Activated naive CD4-positive, alpha-beta T cell treated with Interleukin-2 at 50 U/mL for 16 hours (primary cell): Measurements from ENCODE around the gene SSB.
"Not testable (repeated sequence)": the region's sequence is repeated elsewhere in the genome, so short reads cannot be mapped to it uniquely, and the experiment has no call there.

Experiments
- DNase-seq: peaks from one replicate; pipeline ENCODE4 v3.0.0-alpha.2; 2020

The SSB gene

DNA sequence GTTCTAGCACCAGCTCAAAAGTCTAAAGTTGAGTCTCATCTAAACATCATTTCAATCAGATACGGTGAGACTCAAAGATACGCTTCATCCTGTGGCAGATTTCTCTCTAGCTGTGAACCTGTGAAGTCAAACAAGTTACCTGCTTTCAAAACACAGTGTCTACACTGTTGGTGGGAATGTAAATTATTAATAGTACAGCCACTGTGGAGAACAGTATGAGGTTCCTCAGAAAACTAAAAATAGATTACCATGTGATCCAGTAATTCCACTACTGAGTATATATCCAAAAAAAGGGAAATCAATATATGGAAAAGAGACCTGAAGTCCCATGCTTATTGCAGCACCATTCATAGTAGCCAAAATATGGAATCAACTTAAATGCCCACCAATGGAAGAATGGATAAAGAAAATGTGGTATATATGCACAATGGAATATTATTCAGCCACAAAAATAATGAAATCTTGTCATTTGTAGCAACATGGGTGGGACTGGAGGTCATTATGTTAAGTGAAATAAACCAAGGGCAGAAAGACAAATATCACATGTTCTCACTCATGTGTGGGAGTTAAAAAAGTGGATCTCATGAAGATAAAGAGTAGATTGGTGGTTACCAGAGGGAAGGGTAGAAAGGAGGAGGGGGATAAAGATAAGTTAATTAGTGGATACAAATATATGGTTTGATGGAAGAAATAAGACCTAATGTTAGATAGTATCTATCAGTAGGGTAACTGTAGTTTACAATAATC, 40.2 kb downstream of the SSB start:
- DNase-seq: no peak

DNA sequence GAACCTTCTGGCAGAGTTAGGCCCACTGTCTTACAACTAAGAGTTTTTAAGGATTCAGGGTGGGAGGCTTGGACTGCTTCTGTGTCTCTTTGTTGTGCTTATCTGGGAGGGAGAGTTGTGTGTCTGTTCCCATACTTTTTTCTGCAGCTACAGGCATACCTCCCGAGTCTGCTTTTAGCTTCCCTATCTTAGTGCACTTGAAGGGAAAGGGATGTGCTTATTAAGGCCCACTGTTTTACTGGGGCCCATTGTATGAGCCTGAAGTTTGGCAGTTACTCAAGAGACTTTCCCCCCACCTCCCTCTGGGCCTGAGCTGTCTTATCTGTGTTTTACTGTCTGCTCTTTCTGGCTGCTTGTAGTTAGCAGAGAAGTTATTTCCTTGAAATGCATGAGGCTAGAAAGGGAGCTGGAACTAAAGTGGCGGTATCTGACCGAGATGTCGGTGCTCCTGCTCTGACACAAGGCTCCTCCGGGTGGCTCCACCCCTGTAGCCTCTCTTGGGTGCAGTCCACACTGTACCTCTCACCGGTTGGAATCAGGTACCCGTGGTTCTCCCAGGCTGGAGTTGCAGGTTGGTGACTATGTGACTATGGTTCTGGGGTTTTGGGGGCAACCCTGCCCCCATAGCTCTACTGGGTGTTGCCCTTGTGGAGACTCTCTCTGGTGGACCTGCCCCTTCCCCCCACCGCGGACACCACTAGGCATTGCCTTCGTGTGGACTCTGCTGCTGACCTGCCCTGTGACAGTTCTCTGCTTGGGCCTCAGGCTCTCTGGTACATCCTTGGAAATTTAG, 41.5 kb downstream of the SSB start:
- no peak for DNase-seq

DNA sequence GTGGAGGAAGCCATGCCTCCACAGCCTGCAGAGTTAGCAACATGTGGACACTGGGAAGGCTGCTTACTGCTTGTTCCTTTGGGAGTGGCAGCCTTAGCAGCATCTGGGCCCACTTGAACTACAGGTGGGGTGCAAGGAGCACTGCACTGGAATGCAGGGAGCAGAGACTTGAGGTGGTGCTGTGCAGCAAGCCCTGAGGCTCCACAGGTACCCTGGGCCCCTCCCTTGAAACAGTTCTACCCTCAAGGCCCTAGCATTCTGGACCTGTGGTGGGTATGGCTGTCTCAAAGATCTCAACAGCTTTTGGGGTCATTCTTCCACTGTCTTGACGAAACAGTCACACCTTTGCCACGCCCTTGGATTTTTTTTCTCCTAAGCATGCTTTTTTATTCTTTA, 42.1 kb downstream of the SSB start:
- no peak for DNase-seq

DNA sequence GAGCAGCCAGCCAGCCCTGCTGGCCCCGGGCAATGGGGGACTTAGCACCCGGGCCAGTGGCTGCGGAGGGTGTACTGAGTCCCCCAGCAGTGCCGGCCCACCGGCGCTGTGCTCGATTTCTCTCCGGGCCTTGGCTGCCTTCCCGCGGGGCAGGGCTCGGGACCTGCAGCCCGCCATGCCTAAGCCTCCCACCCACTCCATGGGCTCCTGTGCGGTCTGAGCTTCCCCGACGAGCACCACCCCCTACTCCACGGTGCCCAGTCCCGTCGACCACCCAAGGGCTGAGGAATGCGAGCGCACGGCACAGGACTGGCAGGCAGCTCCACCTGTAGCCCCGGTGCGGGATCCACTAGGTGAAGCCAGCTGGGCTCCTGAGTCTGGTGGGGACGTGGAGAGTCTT, 43.0 kb downstream of the SSB start:
- DNase-seq: not testable (repeated sequence)

DNA sequence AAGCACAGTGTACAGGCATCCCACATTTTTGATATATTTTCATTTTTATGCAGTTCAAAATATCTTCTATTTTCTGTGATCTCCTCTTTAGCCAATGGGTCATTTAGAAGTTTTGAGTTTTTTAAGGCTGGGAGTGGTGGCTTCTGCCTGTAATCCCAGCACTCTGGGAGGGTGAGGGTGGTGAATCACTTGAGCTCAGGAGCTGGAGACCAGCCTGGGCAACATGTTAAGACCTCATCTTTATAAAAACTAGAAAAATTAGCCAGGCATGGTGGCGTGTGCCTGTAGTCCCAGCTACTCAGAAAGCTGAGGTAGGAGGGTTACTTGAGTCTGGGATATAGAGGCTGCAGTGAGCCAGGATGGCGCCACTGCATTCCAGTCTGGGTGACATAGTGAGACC, 46.3 kb downstream of the SSB start:
- no peak for DNase-seq

DNA sequence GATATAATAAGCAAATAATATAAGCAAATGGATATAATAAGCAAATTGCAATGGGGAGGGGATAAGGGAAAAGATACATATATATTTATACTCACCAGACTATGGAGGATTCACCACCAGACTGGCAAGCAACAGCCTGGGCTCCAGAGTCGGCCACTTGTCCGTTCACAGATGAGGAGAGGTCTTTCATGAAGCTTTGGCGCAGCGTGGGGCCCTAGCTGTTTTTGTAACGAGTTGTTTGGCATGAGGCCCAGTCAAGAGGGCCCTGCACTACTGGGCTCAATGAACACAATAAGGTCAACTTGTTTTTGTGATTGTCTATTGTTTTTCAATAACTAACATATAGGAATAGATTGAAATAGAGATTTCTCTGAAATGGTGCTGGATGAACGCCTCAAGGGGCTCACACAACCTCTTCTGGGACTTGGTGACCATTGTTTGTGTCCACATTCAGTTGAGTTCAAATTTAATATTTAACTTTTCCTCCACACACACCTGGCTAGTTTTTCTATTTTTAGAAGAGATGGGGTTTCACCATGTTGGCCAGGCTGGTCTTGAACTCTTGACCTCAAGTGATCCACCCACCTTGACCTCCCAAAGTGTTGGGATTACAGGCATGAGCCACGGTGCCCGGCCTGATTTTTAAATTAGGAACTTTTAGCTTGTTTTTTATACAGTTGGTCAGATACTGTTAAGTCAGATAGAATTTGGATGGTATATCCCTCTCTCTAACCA, 50.5 kb downstream of the SSB start:
- not testable (repeated sequence) for DNase-seq

DNA sequence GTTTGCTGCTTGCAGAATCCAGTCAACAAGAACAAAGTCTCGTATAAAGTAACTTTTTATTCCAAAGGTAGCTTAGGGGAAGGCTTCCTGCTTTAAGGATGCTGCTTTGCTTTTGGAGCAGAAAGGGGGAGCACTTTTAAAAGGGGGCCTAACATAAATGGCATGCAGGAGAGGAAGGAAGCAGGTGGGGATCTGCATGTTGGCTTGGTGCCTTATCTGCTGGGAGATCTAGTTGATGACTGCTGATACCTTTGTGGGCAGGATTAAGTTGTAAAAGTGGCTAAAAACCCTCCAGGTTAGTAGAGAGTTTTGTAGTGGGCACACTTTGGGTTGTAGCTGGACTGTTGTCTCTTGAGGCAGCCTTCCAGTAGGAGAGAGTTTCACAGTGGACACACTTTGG, 51.0 kb downstream of the SSB start:
- DNase-seq: no peak

DNA sequence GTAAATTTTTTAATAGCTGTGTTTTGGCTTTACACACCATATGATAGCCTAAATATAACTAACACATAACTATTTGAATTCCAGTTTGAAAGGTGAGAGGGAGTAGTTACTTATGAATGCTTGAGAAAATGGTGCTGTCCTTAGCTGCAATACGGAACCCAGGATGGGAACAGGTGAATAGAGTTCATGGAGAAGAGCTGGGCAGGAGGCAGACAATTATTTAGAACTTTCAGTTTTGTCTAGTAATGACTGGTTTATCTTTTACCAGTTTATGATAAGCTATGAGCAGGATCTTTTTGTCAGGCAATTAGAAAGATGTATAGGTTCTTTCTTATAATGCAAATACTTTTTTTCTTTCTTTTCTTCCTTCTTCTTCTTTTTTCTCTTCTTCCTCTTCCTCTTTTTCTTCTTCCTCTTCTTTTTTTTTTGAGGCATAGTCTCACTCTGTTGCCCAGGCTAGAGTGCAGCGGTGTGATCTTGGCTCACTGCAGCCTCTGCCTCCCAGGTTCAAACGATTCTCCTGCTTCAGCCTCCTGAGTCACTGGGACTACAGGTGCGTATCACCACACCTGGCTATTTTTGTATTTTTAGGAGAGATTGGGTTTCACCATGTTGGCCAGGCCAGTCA, 54.5 kb downstream of the SSB start:
- DNase-seq: no peak

DNA sequence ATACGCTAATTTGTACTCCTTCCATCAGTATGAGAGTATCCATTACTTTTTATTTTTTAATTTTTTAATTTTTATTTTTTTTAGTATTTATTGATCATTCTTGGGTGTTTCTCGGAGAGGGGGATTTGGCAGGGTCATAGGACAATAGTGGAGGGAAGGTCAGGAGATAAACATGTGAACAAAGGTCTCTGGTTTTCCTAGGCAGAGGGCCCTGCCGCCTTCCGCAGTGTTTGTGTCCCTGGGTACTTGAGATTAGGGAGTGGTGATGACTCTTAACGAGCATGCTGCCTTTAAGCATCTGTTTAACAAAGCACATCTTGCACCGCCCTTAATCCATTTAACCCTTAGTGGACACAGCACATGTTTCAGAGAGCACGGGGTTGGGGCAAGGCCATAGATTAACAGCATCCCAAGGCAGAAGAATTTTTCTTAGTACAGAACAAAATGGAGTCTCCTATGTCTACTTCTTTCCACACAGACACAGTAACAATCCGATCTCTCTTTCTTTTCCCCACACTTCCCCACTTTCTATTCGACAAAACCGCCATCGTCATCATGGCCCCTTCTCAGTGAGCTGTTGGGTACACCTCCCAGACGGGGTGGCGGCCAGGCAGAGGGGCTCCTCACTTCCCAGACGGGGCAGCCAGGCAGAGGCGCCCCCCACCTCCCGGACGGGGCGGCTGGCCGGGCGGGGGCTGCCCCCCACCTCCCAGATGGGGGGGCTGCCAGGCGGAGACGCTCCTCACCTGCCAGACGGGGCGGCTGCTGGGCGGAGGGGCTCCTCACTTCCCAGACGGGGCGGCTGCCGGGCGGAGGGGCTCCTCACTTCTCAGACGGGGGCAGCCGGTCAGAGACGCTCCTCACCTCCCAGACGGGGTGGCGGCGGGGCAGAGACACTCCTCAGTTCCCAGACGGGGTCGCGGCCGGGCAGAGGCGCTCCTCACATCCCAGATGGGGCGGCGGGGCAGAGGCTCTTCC, 56.9 kb downstream of the SSB start:
- DNase-seq: not testable (repeated sequence)

DNA sequence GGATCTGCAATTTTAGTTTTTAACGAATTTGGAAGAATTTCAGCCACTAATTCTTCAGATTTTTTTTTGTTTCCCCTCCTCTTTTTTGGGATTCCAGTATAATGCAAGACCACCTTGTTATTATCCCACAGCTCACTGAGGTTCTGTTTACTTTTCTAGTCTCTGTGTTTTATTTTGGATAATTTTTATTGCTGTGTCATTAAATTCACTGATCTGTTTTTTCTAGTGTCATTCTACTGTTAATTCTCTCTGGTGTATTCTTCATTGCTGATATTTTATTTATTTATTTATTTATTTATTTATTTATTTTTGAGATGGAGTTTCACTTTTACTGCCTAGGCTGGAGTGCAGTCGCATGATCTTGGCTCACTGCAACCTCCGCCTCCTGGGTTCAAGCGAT, 60.8 kb downstream of the SSB start:
- no peak for DNase-seq

DNA sequence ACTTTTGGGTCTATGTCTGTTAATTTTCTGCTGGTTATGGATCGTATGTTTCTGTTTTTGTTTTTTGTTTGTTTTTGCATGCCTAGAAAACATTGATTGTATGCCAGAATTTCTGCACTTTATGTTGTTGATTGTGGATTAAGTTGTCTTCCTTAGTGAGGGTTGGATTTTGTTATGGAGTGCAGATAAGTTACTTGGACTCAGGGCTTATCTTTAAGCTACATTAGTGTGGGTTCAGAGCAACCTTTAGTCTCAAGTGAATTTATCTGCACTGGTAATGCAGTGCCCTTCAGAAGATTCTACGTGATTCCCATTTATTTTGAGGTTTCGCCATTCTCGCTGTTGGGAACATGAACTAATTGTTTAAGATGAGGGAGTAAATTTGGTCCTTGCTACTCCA, 61.5 kb downstream of the SSB start:
- no peak for DNase-seq
